ENCODE results near the gene LBX2. TPM values are rescaled to one million over a fixed set of nuclear protein-coding genes. Genes with fewer than 3 reads are reported as not detected.
A peak's percentile ranks its signal among the peaks of the same experiment; 100 is the strongest.

LBX2 gene
- total and polyA plus RNA-seq, 12 donors = 0.17 to 1.5 (median 0.44) TPM; not detected in 2

DNA sequence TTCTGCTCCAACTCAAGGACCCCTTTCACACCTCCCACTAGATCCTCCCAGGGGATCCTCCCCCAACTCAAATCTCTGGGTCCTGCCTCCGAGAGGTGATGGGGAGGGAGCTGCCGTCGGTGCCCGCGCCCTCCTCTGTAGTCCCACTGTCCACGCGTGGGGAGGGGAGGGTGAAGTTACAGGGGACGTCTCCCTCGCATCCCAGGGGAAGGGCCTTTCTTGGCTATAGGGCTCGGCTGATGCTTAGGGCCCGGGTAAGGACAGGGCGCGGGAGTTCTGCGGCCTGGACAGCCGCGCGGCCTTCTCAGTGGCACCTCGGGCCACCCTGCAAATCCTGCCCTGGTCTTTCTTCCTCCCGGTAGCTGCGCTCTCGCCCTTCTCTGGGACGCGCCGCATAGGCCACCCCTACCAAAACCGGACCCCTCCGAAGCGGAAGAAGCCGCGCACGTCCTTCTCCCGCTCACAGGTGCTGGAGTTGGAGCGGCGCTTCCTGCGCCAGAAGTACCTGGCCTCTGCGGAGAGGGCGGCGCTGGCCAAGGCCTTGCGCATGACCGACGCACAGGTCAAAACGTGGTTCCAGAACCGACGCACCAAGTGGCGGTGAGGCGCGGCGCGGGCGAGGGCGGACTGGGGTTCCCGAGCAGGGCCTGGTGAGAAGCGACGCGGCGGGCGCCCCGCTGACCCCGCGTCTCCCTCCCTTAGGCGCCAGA, 16.0 kb upstream of the LBX2 start:
- Histone ChIP-seq H3K9me3 (no peaks in the 10 kb centered on the region), H3K4me1 (peaks cover 8 to 34% (median 29%) of the 10 kb centered on the region in 9 donors), H3K36me3 (no peaks in the 10 kb centered on the region), H3K27ac (no peak overlapping the region), H3K27me3 (peaks cover 51 to 100% (median 100%) of the 10 kb centered on the region in 7 donors), H3K4me3 (peak overlapping the region; percentile 10 to 52 (median 44))
- 4 to 6% methylated on average over 60 of the region's 60 CpGs for WGBS, 2 donors
- intact Hi-C loops (cut with DNase I) = no loop called here
- ATAC-seq = peak in 2 of 8 donors; percentile 9 to 15
- no peak for TF ChIP-seq CTCF (IDR thresholded peaks at IDR 0.05)
- DNase-seq = no peak

GRCh38 chr2:74514368-74515270, 15.2 kb upstream of the LBX2 start, which contains the start of gene TLX2:
Gene TLX2, plus strand, starts transcription at chr2:74514450. Its CDS starts 357 bp downstream, at chr2:74514807.
- WGBS, 2 donors = 2 to 4% methylated on average over 67 to 82 of the region's 82 CpGs
- no peak for TF ChIP-seq CTCF (IDR thresholded peaks at IDR 0.05)
- Histone ChIP-seq H3K27me3 (peaks cover 51 to 100% (median 100%) of the 10 kb centered on the region in 7 donors), H3K9me3 (no peaks in the 10 kb centered on the region), H3K4me1 (peaks cover 8 to 34% (median 29%) of the 10 kb centered on the region in 9 donors), H3K36me3 (no peaks in the 10 kb centered on the region), H3K27ac (no peak within 1 kb of the TSS), H3K4me3 (peak within 1 kb of the TSS in 3 of 10 donors; percentile 14 to 51 (median 24))
- ATAC-seq (peak in 1 of 8 donors; percentile 5), DNase-seq (no peak)
- intact Hi-C loops (cut with DNase I) = no loop called here

GRCh38 chr2:74513605-74514367, 14.4 kb upstream of the LBX2 start:
- TF ChIP-seq CTCF (IDR thresholded peaks at IDR 0.05) = no peak
- H3K9me3 ChIP-seq = no peaks in the 10 kb centered on the region
- intact Hi-C loops (cut with DNase I) = no loop called here
- no peak for ATAC-seq
- 2 to 6% methylated on average over 51 to 52 of the region's 52 CpGs for WGBS, 2 donors
- no peak for DNase-seq
- H3K36me3 ChIP-seq = no peaks in the 10 kb centered on the region
- no peak overlapping the region for H3K27ac ChIP-seq
- peaks cover 8 to 34% (median 29%) of the 10 kb centered on the region in 9 donors for H3K4me1 ChIP-seq
- H3K4me3 ChIP-seq = peak overlapping the region in 2 of 10 donors; percentile 14 to 24
- peaks cover 46 to 100% (median 93%) of the 10 kb centered on the region in 7 donors for H3K27me3 ChIP-seq
